SIG-M5 (cell line): ENCODE measurements around the gene CRACDL.

Experiments used
- DNase-seq: peaks from one replicate; lab custom pipeline; 2025; lab: John Stamatoyannopoulos, UW

Gene CRACDL

GRCh38 chr2:98750593-98751282, 185.3 kb downstream of the CRACDL start:
- DNase-seq: no peak

DNA sequence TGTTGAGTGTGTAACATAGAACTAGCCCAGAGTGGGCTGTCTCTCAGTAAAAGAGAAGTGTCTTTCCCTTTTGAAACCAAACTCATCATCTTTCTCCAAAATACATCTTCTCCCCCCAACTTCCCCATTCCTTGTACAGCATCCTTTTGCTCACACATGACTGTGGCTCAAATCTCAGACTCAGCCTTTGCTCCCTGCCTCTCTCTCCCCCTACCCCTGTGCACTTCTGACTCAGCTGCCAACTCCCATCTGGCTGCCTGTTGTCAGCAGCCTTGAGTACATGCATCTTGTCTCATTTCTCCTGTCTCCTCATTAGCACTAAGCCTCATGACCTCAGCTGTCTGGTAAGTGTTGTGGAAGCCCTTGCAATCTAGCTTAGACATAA, 187.0 kb downstream of the CRACDL start:
- peak; percentile 57 for DNase-seq

DNA sequence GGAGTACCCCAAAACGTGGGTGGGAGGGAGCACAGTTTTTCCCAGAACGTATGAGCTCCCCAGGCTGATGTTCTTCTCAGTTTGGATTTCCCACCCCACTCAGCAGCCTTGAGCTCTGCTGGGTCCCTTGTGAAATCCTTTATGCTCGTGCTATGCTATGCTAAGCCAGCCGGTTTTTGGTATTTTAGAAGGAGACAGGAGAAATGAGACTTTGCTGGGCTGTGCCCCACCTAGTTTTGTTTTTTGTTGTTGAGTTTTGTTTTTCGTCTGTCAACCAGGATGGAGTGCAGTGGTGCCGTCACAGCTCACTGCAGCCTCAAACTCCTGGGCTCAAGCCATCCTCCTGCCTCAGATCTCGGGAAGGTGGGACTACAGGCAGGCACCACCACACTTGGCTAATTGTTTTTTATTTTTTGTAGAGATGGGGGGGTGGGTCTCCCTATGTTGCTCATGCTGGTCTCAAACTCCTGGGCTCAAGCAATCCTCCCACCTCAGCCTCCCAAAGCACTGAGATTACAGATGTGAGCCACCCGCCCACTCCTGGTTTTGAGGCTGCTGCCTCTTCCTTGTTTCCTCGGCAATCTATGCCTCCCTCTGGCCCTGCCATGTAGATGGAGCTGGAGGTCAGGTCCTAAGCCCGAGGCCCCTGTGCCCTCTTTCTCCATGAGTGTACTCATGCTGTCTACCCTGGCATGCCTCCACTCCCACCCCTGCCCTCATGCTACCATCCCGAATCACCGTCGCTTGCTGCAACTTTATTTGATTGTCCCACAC, 187.5 kb downstream of the CRACDL start:
- DNase-seq: no peak

GRCh38 chr2:98747888-98748287, 188.1 kb downstream of the CRACDL start:
- DNase-seq: no peak

DNA sequence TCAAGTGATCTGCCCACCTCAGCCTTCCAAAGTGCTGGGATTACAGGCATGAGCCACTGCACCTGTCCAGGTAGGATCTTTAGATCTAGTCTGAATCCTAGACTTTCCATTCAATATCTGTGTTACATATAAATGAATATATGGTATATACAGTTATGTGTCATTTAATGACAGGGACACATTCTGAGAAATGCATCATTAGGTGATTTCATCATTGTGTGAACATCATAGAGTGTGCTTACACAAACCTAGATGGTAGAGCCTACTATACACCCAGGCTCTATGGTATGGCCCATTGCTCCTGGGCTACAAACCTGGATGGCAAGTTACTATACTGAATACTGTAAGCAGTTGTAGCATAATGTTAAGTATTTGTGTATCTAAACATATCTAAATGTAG, 189.6 kb downstream of the CRACDL start:
- no peak for DNase-seq

DNA sequence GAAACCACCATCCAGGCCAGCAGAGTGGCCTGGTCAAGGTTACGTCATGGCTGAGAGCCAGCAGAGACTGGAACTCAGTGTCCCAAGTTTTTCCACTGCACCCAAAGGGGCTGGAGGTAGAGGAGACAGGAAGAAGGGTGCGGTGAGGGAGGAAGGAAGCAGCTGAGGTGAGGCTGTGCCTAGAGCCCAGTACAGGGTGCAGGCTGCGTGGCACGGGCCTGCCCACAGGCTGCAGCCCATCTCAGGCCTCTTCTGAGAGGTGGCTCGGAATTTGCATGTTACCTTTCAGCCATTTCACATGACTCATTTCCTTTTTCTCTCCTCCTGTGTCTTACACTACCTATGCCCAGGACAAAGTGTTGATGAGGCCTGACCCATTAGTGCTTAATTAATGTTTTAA, 191.4 kb downstream of the CRACDL start:
- no peak for DNase-seq
